Panc1 (cell line): ENCODE data around the gene NPY4R.
"Not testable (repeated sequence)": the region's sequence is repeated elsewhere in the genome, so short reads cannot be mapped to it uniquely, and the experiment has no call there.

Source experiments
- POLR2AphosphoS5 ChIP-seq: IDR thresholded peaks from 2 replicates; pipeline ENCODE4 v1.6.1; 2012; ENCODE audit warnings: mild to moderate bottlenecking, low read depth, low read length, moderate library complexity
- TCF7L2 ChIP-seq: IDR thresholded peaks from 2 replicates; pipeline ENCODE4 v1.6.1; 2011; ENCODE audit warnings: mild to moderate bottlenecking, low read depth, low read length, inconsistent platforms
- TF ChIP-seq, protein P1 (sequence below): fragments of 450-650 bp; IDR thresholded peaks from 2 replicates; pipeline ENCODE4 v1.5.1; 2017; ENCODE audit warnings: mild to moderate bottlenecking
- TF ChIP-seq, protein P2 (sequence below), 2 experiments: IDR thresholded peaks; 2 replicates each; pipeline ENCODE4 v1.6.1; 2011 to 2012; ENCODE audit warnings: low read depth in 2 of 2, control low read depth in 1 of 2, low read length in 1 of 2, mild to moderate bottlenecking in 1 of 2, moderate library complexity in 1 of 2; ENCODE audit not compliant: insufficient read depth in 1 of 2

DNA sequence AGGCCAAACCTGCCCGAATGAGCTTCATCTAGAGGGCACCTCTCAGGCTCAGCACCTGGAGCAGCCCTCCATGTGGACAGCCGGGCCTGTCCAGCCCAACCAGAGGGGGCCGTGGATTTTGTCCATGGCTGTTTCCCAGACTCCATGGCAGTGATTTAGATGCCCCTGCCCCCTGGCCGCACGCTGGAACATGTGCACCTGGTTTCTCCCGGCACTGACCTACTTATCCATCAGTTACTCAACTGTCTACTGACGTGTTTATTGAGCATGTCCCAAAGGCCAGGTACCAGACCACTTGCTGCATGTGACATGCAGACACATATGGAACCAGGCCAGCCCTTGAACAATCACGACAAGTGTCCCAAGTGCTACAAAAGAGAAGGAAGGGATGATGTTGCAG is 47.6 kb upstream of the NPY4R start:
- TF ChIP-seq, protein P1, sequence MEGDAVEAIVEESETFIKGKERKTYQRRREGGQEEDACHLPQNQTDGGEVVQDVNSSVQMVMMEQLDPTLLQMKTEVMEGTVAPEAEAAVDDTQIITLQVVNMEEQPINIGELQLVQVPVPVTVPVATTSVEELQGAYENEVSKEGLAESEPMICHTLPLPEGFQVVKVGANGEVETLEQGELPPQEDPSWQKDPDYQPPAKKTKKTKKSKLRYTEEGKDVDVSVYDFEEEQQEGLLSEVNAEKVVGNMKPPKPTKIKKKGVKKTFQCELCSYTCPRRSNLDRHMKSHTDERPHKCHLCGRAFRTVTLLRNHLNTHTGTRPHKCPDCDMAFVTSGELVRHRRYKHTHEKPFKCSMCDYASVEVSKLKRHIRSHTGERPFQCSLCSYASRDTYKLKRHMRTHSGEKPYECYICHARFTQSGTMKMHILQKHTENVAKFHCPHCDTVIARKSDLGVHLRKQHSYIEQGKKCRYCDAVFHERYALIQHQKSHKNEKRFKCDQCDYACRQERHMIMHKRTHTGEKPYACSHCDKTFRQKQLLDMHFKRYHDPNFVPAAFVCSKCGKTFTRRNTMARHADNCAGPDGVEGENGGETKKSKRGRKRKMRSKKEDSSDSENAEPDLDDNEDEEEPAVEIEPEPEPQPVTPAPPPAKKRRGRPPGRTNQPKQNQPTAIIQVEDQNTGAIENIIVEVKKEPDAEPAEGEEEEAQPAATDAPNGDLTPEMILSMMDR, result not testable (repeated sequence)
- TF ChIP-seq, protein P2, sequence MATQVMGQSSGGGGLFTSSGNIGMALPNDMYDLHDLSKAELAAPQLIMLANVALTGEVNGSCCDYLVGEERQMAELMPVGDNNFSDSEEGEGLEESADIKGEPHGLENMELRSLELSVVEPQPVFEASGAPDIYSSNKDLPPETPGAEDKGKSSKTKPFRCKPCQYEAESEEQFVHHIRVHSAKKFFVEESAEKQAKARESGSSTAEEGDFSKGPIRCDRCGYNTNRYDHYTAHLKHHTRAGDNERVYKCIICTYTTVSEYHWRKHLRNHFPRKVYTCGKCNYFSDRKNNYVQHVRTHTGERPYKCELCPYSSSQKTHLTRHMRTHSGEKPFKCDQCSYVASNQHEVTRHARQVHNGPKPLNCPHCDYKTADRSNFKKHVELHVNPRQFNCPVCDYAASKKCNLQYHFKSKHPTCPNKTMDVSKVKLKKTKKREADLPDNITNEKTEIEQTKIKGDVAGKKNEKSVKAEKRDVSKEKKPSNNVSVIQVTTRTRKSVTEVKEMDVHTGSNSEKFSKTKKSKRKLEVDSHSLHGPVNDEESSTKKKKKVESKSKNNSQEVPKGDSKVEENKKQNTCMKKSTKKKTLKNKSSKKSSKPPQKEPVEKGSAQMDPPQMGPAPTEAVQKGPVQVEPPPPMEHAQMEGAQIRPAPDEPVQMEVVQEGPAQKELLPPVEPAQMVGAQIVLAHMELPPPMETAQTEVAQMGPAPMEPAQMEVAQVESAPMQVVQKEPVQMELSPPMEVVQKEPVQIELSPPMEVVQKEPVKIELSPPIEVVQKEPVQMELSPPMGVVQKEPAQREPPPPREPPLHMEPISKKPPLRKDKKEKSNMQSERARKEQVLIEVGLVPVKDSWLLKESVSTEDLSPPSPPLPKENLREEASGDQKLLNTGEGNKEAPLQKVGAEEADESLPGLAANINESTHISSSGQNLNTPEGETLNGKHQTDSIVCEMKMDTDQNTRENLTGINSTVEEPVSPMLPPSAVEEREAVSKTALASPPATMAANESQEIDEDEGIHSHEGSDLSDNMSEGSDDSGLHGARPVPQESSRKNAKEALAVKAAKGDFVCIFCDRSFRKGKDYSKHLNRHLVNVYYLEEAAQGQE (IDR thresholded peaks at IDR 0.05; ENCODE audit: insufficient read depth in 1 of 2, low read depth in 2 of 2, low read length in 1 of 2), result not testable (repeated sequence)
- not testable (repeated sequence) for TF ChIP-seq POLR2AphosphoS5, TCF7L2
